ENCODE measurements around the gene ZNF397.

- TF ChIP-seq POLR2AphosphoS5 (IDR thresholded peaks at IDR 0.05; ENCODE audit: low read depth, low read length) = no peak
- TF ChIP-seq POLR2A (IDR thresholded peaks at IDR 0.05; ENCODE audit: low read depth, low read length) = no peak
- no peak for TF ChIP-seq TAF1 (IDR thresholded peaks at IDR 0.05; ENCODE audit: borderline replicate concordance, low read depth, low read length)
Measured at GRCh38 chr18:35244671-35245070, 3.8 kb downstream of the ZNF397 start.
